Subcutaneous adipose tissue (tissue), 4 donors: ENCODE measurements around the gene SLC35F3. TPM values are rescaled to one million over a fixed set of nuclear protein-coding genes. Genes with fewer than 3 reads are reported as not detected.

Experiments used
- total RNA-seq, 4 donors: library from RNA; depleted of rRNA; stranded (reverse); fragments of >200 nt; gene quantifications; one replicate each; pipeline ENCODE4 v1.1.0, GENCODE V29; 2016
- TF ChIP-seq, protein P1 (sequence below): fragments of 450-650 bp; IDR thresholded peaks from one replicate; pipeline ENCODE4 v1.5.1; 2016; ENCODE audit warnings: low read depth, mild to moderate bottlenecking, control low read depth, antibody characterized with exemption, moderate library complexity

Gene SLC35F3
- total RNA-seq, 4 donors from 2014 or later: 0.44 TPM; not detected in 3

DNA sequence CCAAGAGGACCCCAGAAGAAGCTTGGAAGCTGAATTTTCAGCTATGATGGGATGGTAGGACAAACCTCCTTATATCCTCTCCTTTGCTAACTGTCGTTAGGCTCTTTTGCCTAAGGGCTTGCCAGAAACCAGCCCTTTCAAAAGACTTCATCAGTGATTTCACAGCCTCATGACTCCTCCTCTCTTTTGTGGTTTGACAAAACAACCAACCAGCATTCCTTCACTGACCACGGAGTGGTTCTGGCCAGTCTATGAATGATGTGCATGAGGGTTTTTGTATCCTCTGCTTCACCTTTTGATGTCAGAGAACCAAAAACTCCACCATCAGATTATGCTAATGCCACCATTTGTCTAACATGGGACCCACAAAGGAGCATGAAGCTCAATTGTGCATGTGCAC, 351.9 kb downstream of the SLC35F3 start:
- TF ChIP-seq, protein P1, sequence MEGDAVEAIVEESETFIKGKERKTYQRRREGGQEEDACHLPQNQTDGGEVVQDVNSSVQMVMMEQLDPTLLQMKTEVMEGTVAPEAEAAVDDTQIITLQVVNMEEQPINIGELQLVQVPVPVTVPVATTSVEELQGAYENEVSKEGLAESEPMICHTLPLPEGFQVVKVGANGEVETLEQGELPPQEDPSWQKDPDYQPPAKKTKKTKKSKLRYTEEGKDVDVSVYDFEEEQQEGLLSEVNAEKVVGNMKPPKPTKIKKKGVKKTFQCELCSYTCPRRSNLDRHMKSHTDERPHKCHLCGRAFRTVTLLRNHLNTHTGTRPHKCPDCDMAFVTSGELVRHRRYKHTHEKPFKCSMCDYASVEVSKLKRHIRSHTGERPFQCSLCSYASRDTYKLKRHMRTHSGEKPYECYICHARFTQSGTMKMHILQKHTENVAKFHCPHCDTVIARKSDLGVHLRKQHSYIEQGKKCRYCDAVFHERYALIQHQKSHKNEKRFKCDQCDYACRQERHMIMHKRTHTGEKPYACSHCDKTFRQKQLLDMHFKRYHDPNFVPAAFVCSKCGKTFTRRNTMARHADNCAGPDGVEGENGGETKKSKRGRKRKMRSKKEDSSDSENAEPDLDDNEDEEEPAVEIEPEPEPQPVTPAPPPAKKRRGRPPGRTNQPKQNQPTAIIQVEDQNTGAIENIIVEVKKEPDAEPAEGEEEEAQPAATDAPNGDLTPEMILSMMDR: no peak

DNA sequence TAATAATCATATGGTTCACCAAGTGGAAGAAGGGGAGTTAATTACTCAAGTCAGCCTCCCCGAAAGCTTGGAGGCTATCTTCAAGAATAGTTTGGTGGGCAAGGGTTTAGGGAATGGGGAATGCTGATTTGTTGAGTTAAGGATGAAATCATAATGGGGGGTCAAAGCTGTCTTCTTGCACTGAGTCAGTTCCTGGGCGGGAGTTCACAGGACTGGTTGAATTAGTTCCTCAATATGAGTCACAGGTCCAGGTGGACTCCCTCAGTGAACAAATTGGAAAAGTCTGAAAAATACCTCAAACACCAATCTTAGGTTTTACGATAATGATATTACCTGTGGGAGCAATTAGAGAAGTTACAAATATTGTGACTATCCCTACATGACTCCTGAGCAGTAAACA, 353.6 kb downstream of the SLC35F3 start:
- TF ChIP-seq, protein P1: no peak

DNA sequence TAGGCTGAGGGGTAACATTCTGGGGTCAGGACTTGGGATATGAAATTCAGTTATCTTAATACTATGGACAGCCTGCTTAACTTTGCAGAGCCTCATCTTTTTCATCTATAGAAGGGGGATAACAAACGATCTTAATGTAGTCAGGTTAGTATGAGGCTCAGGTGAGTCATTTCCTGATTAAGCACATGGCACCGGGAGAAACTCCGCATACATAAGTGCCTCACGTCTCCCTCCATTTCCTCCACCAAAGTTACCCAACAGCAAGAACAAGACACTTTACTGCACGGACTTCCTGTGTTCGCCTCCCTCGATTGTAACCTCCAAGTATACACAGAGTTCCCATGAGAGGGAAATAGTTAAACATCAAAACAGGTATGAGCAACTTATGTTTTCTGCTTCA, 356.1 kb downstream of the SLC35F3 start:
- TF ChIP-seq, protein P1: no peak

DNA sequence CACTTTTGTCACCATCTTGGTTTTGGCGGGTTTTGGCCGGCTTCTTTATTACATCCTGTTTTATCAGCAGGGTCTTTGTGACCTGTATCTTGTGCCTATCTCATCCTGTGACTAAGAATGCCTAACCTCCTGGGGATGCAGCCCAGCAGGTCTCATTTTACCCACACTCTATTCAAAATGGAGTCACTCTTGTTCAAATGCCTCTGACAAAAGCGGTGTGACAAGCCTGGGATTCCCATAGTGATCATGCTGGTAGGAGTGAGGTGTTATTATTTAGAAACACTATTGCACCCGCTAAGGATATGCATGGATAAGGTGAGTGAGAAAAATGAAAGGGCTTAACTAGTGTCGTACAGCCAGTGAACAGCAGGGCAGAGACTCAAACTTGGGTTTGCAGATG, 357.1 kb downstream of the SLC35F3 start:
- TF ChIP-seq, protein P1: no peak

DNA sequence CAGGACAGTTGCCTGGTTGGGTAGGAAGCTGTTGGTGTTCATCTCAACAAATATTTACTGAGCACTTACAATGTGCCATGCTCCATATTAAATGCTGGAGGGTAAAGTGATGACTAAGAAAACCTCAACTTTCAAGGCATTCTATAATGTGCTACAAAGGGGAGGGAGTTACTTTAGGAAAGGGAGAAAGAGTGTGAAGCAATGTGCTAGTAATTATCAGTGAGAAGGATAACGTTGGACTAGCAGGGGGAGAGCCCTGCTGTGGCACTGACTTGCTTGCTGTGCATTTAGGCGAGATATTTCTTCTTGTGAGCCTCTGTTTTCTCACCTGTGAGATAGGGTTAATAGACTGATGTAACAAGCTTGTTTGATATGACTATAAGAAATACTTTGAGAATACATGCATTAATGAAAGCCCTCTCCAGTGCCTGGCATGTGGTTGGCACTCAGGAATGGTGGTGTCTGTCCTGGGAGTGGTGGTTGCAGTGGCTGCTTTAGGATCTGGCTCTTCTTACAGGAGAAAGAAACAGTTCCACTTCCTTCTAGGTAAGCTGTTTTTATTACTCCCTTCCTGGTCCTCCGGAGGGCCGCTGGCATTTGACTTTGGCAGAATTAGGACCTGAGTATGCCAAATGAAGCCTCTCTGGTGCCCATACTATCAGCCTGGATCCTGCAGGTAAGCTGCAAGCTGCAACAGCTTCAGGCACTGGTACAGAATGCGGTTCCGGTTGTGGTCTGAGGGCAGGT, 357.7 kb downstream of the SLC35F3 start:
- TF ChIP-seq, protein P1: no peak

DNA sequence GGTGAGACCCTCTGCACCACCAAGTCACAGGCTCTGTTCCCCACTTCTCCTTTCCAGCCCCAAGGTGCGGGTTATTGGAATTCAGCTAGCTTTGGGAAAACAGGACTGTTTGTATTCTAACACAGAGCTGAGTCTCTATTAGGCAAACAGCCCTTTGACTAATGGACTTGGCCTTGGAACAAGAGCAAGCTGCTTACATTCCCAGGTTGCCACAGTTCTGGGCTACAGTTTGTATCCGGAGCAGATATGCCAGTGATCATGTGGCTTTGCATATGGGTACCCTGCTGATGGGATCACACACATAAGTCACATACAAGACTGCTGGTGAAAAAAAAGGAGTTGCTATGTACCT, 358.3 kb downstream of the SLC35F3 start:
- TF ChIP-seq, protein P1: no peak

DNA sequence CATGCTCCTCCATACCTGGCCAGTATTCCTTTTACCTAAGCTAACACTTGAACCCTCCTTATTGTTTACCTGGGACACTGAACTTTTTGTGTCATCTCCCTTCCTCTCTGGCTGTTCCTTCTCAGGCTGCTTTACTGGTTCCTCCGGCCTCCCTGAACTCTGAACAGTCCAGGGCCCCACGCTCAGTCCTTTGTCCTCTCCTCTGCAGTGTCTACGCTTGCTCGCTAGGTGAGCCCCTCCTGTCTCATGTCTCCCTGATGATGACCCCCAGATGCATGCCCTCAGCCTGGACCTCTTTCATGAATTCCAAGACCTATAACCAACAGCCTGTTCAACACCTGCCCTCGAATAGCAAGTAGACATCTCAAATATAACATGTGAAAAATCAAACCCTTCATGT, 360.4 kb downstream of the SLC35F3 start:
- TF ChIP-seq, protein P1: no peak
